BLaER1 treated with 17β-estradiol and CSF1 and Interleukin-3, amounts not matched to agents 10 nM and 100 nM (cell line): ENCODE measurements around the gene EIF3K.

ENCODE experiments used
- H3K27ac ChIP-seq, 11 experiments: shearing (Covaris generic); formaldehyde crosslinking; 2 replicates each; pipeline ENCODE4 v1.8.1; 2022
- H3K27me3 ChIP-seq, 11 experiments: shearing (Covaris generic); formaldehyde crosslinking; 2 replicates each; pipeline ENCODE4 v1.8.1; 2022
- H3K36me3 ChIP-seq, 11 experiments: shearing (Covaris generic); formaldehyde crosslinking; 2 replicates each; pipeline ENCODE4 v1.8.1; 2022
- H3K4me1 ChIP-seq, 10 experiments: shearing (Covaris generic); formaldehyde crosslinking; 2 replicates each; pipeline ENCODE4 v1.8.1; 2022
- H3K4me2 ChIP-seq, 11 experiments: shearing (Covaris generic); formaldehyde crosslinking; 2 replicates each; pipeline ENCODE4 v1.8.1; 2022
- H3K4me3 ChIP-seq, 10 experiments: shearing (Covaris generic); formaldehyde crosslinking; 2 replicates each; pipeline ENCODE4 v1.8.1; 2022
- H3K9ac ChIP-seq, 11 experiments: shearing (Covaris generic); formaldehyde crosslinking; 2 replicates each; pipeline ENCODE4 v1.8.1; 2022
- H3K9me3 ChIP-seq, 11 experiments: shearing (Covaris generic); formaldehyde crosslinking; replicated peaks in 1 of 11; 2 replicates each; pipeline ENCODE4 v1.8.1; 2022
- H4K20me1 ChIP-seq, 11 experiments: shearing (Covaris generic); formaldehyde crosslinking; 2 replicates each; pipeline ENCODE4 v1.8.1; 2022
- Cebpa-rat ChIP-seq, 11 experiments: shearing (Covaris generic); IDR thresholded peaks; 2 replicates each; pipeline ENCODE4 v1.8.1; 2022

The EIF3K gene

GRCh38 chr19:38650172-38650775, 31.3 kb downstream of the EIF3K start:
- peak overlapping the region; percentile 91 to 100 (median 98) for H3K4me2 ChIP-seq
- H3K9me3 ChIP-seq = no peaks in the 10 kb centered on the region
- H3K4me3 ChIP-seq = peak overlapping the region in 9 of 10 experiments; percentile 86 to 99 (median 96); a peak in 18 of 20 replicates
- H3K27ac ChIP-seq = peak overlapping the region in 9 of 11 experiments; percentile 21 to 85 (median 75); a peak in 14 of 22 replicates
- no peaks in the 10 kb centered on the region for H3K27me3 ChIP-seq
- peaks cover 53 to 67% (median 58%) of the 10 kb centered on the region in 10 experiments for H3K4me1 ChIP-seq
- peaks cover 31 to 77% (median 66%) of the 10 kb centered on the region in 11 experiments; a peak in 20 of 22 replicates for H4K20me1 ChIP-seq
- peaks cover 8 to 33% (median 23%) of the 10 kb centered on the region in 11 experiments; a peak in 20 of 22 replicates for H3K36me3 ChIP-seq
- H3K9ac ChIP-seq = peak overlapping the region; percentile 5 to 91 (median 89); a peak in 17 of 22 replicates
- no peak for TF ChIP-seq Cebpa-rat (IDR thresholded peaks at IDR 0.05)

DNA sequence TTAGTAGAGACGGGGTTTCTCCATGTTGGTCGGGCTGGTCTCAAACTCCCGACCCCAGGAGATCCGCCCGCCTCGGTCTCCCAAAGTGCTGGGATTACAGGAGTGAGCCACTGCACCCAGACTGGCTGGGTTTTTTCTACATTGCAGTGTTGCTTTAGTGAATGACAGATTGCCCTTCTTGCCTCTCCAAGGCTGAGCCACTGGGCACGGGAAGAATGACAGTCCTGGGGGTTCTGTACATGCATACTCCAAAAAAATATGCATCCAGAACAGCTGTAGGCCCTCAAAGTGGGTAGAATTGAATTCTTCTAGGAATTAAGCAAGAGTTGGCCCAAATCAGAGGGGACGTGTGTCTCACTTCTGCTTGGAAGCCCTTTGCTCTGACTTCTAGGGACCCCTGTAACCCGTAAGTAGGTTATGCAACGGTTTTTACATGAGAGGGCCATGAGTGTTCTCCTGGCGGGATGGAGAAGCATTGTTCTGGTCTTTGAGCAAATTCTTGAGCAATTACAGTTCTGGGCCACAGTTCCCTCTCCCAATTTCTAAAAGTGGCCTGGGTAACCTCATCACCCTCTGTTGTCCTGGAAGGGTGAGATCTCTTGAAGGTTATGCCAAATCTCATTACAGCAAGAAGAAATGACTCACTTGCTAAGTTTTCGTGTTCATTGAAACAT, 32.1 kb downstream of the EIF3K start:
- Histone ChIP-seq H4K20me1 (peaks cover 38 to 85% (median 73%) of the 10 kb centered on the region in 11 experiments; a peak in 20 of 22 replicates), H3K4me2 (peak overlapping the region; percentile 91 to 100 (median 98)), H3K4me1 (peaks cover 61 to 75% (median 65%) of the 10 kb centered on the region in 10 experiments), H3K36me3 (peaks cover 8 to 37% (median 25%) of the 10 kb centered on the region in 11 experiments; a peak in 20 of 22 replicates), H3K4me3 (peak overlapping the region in 5 of 10 experiments; percentile 5 to 98 (median 95); a peak in 5 of 20 replicates), H3K9me3 (no peaks in the 10 kb centered on the region), H3K27ac (peak overlapping the region in 9 of 11 experiments; percentile 21 to 82 (median 67); a peak in 12 of 22 replicates), H3K9ac (peak overlapping the region in 4 of 11 experiments; percentile 5 to 88 (median 47); a peak in 8 of 22 replicates), H3K27me3 (no peaks in the 10 kb centered on the region)
- TF ChIP-seq Cebpa-rat (IDR thresholded peaks at IDR 0.05) = peak in 4 of 11 experiments; percentile 26 to 67 (median 54); a peak in 4 of 22 replicates

DNA sequence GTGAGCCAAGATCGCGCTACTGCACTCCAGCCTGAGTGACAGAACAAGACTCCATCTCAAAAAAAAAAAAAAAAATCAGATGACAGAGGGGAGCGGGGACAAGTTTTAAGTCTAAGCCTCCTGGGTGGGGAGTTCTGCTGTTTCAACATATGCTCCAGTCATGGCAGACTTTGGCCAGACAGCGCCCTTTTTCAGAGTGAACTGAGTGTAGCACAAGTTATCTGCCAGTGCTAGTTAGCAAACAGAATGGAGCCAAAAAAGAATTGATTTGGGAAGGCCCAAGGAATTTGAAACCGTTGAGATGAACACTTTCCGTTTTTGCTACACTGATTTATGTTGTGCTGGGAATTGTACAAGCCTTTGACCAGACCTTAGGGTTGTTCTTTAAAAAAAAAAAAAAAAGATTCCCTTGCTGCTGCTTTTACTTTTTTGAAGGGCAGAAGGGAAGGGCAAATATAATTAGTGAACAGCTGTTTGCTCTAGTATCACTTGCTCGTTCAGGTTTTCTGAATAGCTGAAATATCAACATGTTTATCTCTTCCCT, 34.1 kb downstream of the EIF3K start:
- H3K27me3 ChIP-seq = no peaks in the 10 kb centered on the region
- H4K20me1 ChIP-seq = peaks cover 49 to 100% (median 94%) of the 10 kb centered on the region in 11 experiments; a peak in 20 of 22 replicates
- H3K9me3 ChIP-seq = no peaks in the 10 kb centered on the region
- peak overlapping the region in 4 of 11 experiments; percentile 7 to 100 (median 98); a peak in 5 of 22 replicates for H3K4me2 ChIP-seq
- peaks cover 13 to 56% (median 43%) of the 10 kb centered on the region in 11 experiments; a peak in 20 of 22 replicates for H3K36me3 ChIP-seq
- H3K9ac ChIP-seq = no peak overlapping the region
- H3K4me1 ChIP-seq = peaks cover 75 to 91% (median 81%) of the 10 kb centered on the region in 10 experiments
- H3K4me3 ChIP-seq = no peak overlapping the region
- no peak overlapping the region; a peak in 1 of 22 replicates for H3K27ac ChIP-seq
- TF ChIP-seq Cebpa-rat (IDR thresholded peaks at IDR 0.05) = no peak

DNA sequence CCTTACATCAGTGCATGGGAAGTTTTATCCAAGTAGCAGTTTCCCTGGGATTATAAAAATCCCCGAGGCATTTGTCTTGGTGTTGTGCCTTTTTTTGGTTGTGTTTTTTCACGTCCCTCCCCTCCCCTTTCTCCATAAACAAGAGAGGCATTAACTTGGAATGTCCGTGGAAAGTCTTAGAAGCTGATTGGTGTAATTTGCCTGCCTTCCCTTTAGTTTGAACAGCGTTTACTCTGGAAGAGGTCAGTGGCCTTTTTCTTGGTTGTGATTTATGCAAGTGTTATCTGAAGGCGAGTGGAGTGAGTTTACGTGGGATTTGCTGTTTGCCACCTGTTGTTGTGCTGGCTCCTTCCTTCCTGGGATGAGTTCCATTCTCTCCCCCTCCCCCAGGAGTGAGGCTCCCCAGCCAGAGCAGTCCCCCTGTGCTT, 35.7 kb downstream of the EIF3K start:
- H3K4me2 ChIP-seq = peak overlapping the region in 6 of 11 experiments; percentile 1 to 58 (median 25); a peak in 6 of 22 replicates
- peaks cover 13 to 72% (median 53%) of the 10 kb centered on the region in 11 experiments; a peak in 20 of 22 replicates for H3K36me3 ChIP-seq
- H3K4me1 ChIP-seq = peaks cover 66 to 95% (median 79%) of the 10 kb centered on the region in 10 experiments
- H3K9me3 ChIP-seq = no peaks in the 10 kb centered on the region
- no peak overlapping the region for H3K4me3 ChIP-seq
- no peak overlapping the region for H3K9ac ChIP-seq
- no peak overlapping the region for H3K27ac ChIP-seq
- H4K20me1 ChIP-seq = peaks cover 55 to 100% (median 99%) of the 10 kb centered on the region in 11 experiments; a peak in 20 of 22 replicates
- no peaks in the 10 kb centered on the region for H3K27me3 ChIP-seq
- no peak for TF ChIP-seq Cebpa-rat (IDR thresholded peaks at IDR 0.05)

DNA sequence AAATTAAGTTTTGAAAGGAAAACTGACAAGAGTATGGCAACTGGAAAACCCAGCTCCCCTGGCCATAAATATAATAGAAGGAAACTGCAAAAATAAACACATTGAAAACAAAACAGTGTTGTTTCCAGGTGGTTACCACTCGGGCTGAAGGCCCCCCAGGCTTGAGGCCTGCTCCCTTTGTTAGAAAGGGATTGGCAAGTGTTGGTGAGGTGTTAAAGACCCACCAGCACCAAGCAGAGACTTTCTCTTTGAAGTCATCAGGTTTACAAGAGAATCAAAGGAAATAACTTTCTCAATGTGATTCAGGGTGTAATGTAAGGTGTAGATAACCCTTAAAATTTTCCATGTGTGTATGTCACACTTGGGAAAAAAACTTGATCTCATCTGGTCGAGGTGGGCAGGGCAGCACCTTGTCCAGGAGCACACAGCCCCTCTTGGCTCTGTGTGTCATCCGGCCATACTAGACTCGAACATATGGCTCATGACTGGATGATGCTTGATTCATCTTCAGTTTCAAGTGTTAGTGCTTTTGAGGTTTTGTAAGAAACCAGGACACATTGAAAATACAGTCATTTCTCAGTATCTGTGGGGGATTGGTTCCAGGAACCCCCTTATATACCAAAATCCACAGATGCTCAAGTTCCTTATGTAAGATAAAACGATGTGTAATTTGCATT, 36.3 kb downstream of the EIF3K start:
- peak overlapping the region in 9 of 11 experiments; percentile 1 to 60 (median 30); a peak in 13 of 22 replicates for H3K4me2 ChIP-seq
- peak overlapping the region in 3 of 11 experiments; percentile 1 to 6 (median 3); a peak in 3 of 22 replicates for H3K27ac ChIP-seq
- H3K9me3 ChIP-seq = no peaks in the 10 kb centered on the region
- no peaks in the 10 kb centered on the region for H3K27me3 ChIP-seq
- H3K36me3 ChIP-seq = peaks cover 13 to 73% (median 57%) of the 10 kb centered on the region in 11 experiments; a peak in 20 of 22 replicates
- peaks cover 60 to 90% (median 72%) of the 10 kb centered on the region in 10 experiments for H3K4me1 ChIP-seq
- peaks cover 49 to 100% (median 99%) of the 10 kb centered on the region in 11 experiments; a peak in 20 of 22 replicates for H4K20me1 ChIP-seq
- H3K9ac ChIP-seq = no peak overlapping the region
- TF ChIP-seq Cebpa-rat (IDR thresholded peaks at IDR 0.05) = no peak
- no peak overlapping the region for H3K4me3 ChIP-seq

DNA sequence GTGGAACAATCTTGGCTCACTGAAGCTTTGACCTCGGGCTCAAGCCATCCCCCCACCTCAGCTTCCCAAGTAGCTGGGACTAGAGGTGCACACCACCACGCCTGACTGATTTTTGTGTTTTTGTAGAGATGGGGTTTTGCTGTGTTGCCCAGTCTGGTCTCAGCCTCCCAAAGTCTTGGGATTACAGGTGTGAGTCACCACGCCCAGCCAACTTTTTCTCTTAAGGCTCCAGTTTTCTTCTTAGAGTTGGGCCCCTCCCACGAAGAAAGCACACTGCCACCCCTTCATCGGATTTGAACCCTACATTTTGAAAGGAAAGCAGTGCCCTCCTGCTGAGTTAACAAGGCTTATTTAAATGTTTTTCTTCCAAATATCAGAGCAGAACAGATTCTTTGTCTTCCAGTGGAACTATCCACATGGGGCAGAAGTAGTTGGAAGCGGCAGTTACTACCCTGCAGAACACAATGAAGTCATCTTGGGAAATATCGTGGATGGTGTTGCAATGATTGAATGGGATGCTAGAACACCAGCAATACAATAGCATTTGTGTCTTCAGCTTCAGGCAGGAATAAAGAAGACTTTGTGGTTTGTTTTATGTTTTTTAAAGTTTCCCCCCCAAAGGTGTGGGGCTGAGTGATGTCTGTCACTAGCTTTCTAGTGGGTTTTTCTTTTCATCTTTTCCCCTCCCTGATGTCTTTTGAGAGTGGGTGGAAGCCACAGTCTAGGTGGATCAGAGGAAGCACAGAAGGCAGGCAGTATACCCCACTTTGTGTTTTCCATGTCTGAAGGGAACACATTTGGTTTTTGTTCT, 37.4 kb downstream of the EIF3K start:
- Histone ChIP-seq H3K9ac (no peak overlapping the region), H3K9me3 (no peaks in the 10 kb centered on the region), H3K4me1 (peaks cover 49 to 90% (median 64%) of the 10 kb centered on the region in 10 experiments), H3K4me2 (peak overlapping the region; percentile 4 to 60 (median 35); a peak in 21 of 22 replicates), H3K27ac (peak overlapping the region in 4 of 11 experiments; percentile 11 to 49 (median 38); a peak in 3 of 22 replicates), H4K20me1 (peaks cover 57 to 100% (median 99%) of the 10 kb centered on the region in 11 experiments; a peak in 20 of 22 replicates), H3K36me3 (peaks cover 20 to 80% (median 61%) of the 10 kb centered on the region in 11 experiments; a peak in 20 of 22 replicates), H3K27me3 (no peaks in the 10 kb centered on the region), H3K4me3 (no peak overlapping the region)
- no peak for TF ChIP-seq Cebpa-rat (IDR thresholded peaks at IDR 0.05)

- peak overlapping the region in 4 of 11 experiments; percentile 4 to 58 (median 15); a peak in 2 of 22 replicates for H3K4me2 ChIP-seq
- H3K9ac ChIP-seq = no peak overlapping the region
- H3K4me1 ChIP-seq = peaks cover 44 to 88% (median 62%) of the 10 kb centered on the region in 10 experiments
- H3K9me3 ChIP-seq = no peaks in the 10 kb centered on the region
- no peaks in the 10 kb centered on the region for H3K27me3 ChIP-seq
- H3K36me3 ChIP-seq = peaks cover 20 to 82% (median 60%) of the 10 kb centered on the region in 11 experiments; a peak in 20 of 22 replicates
- H4K20me1 ChIP-seq = peaks cover 58 to 100% (median 97%) of the 10 kb centered on the region in 11 experiments; a peak in 20 of 22 replicates
- peak overlapping the region in 2 of 11 experiments; percentile 6 to 7; a peak in 1 of 22 replicates for H3K27ac ChIP-seq
- TF ChIP-seq Cebpa-rat (IDR thresholded peaks at IDR 0.05) = no peak
- H3K4me3 ChIP-seq = no peak overlapping the region
Measured at GRCh38 chr19:38657633-38658222, 38.7 kb downstream of the EIF3K start.
